DND-41 (cell line): Measurements from ENCODE around the gene PHC2.

ENCODE experiments used
- ATAC-seq: fragments of 200-7000 bp; cut with Tn5 transposase; 3 replicates; pipeline ENCODE4 v1.9.1; 2021; ENCODE audit warnings: low read depth; ENCODE audit not compliant: insufficient read depth
- DNase-seq: peaks from one replicate; pipeline ENCODE4 v3.0.0-alpha.2; 2020
- H2AFZ ChIP-seq: 2 replicates; pipeline ENCODE4 v1.6.0; 2012; ENCODE audit warnings: low read depth, low read length
- H3K27ac ChIP-seq: 2 replicates; pipeline ENCODE4 v1.5.1; 2012; ENCODE audit warnings: low read length, inconsistent platforms
- H3K27me3 ChIP-seq: fragments of 200-600 bp; sonication (generic); 2 replicates; pipeline ENCODE4 v1.6.0; 2012; ENCODE audit warnings: low read length, mild to moderate bottlenecking, inconsistent platforms; ENCODE audit not compliant: insufficient read depth, poor library complexity
- H3K36me3 ChIP-seq: 2 replicates; pipeline ENCODE4 v1.5.1; 2012; ENCODE audit warnings: low read length, inconsistent platforms; ENCODE audit not compliant: insufficient read depth
- H3K4me1 ChIP-seq: 2 replicates; pipeline ENCODE4 v1.5.1; 2012; ENCODE audit warnings: mild to moderate bottlenecking, low read length; ENCODE audit not compliant: insufficient read depth
- H3K4me2 ChIP-seq: 2 replicates; pipeline ENCODE4 v1.6.0; 2012; ENCODE audit warnings: mild to moderate bottlenecking, moderate library complexity, low read length, inconsistent platforms; ENCODE audit not compliant: insufficient read depth
- H3K4me3 ChIP-seq, 2 experiments: fragments of 200-600 bp in 1 of 2; shearing (Covaris generic) in 1 of 2; 2 replicates each; pipeline ENCODE4 v1.5.1; 2012 to 2016; ENCODE audit warnings: inconsistent platforms in 2 of 2, low read length in 2 of 2, mild to moderate bottlenecking in 2 of 2, low read depth in 1 of 2, moderate library complexity in 1 of 2
- H3K79me2 ChIP-seq: 2 replicates; pipeline ENCODE4 v1.6.0; 2012; ENCODE audit warnings: low read length, inconsistent platforms; ENCODE audit not compliant: insufficient read depth
- H3K9ac ChIP-seq: 2 replicates; pipeline ENCODE4 v1.6.0; 2012; ENCODE audit warnings: low read depth, mild to moderate bottlenecking, inconsistent platforms, low read length, moderate library complexity
- H3K9me3 ChIP-seq: 2 replicates; pipeline ENCODE4 v1.5.1; 2012; ENCODE audit warnings: low read length, moderate library complexity, mild to moderate bottlenecking, inconsistent platforms; ENCODE audit not compliant: insufficient read depth, severe bottlenecking
- H4K20me1 ChIP-seq: 2 replicates; pipeline ENCODE4 v1.6.0; 2012; ENCODE audit warnings: low read length; ENCODE audit not compliant: insufficient read depth
- CTCF ChIP-seq: IDR thresholded peaks from 2 replicates; pipeline ENCODE4 v1.5.1; 2012; ENCODE audit warnings: borderline replicate concordance, low read length, moderate library complexity, mild to moderate bottlenecking; ENCODE audit not compliant: poor library complexity, severe bottlenecking; ENCODE audit errors: extremely low read depth
- EZH2 ChIP-seq: IDR thresholded peaks from 3 replicates; pipeline ENCODE4 v1.6.1; 2012; ENCODE audit warnings: borderline replicate concordance, low read depth, mild to moderate bottlenecking, moderate library complexity, low read length, inconsistent platforms; ENCODE audit not compliant: severe bottlenecking

PHC2 gene

DNA sequence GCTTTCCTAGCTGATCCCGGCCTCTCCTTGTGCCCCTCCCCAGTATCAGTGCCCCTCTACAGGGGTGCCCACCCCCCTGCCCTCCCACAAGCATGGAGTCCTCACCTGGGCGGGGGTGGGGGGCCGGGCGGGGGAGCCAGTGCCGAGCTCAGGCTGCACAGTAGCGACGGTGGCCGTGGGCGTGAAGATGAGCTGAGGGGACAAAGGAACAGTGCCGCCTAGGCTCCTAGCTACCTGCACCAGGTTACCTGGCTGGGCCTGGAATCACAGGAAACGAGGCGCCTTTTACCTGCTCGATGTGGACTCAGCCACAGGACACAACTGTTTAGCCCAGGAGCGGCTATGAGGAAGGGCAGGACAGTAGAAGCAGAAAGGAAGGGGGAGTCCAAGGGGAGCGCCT lies 62.5 kb downstream of the PHC2 start:
- DNase-seq (no peak), ATAC-seq (no peak)
- no peaks in the 10 kb centered on the region for H3K36me3 ChIP-seq
- H3K27ac ChIP-seq, result no peak overlapping the region
- no peak overlapping the region for H3K4me2 ChIP-seq
- H3K4me1 ChIP-seq, result no peaks in the 10 kb centered on the region; the same call in 1 of the 2 replicates
- peaks cover 5% of the 10 kb centered on the region for H3K27me3 ChIP-seq
- no peak overlapping the region for H3K9ac ChIP-seq
- peaks cover 5% of the 10 kb centered on the region for H4K20me1 ChIP-seq
- TF ChIP-seq CTCF (no peak), EZH2 (no peak)
- no peak overlapping the region for H2AFZ ChIP-seq
- no peaks in the 10 kb centered on the region for H3K79me2 ChIP-seq
- no peaks in the 10 kb centered on the region for H3K9me3 ChIP-seq
- no peak overlapping the region for H3K4me3 ChIP-seq

DNA sequence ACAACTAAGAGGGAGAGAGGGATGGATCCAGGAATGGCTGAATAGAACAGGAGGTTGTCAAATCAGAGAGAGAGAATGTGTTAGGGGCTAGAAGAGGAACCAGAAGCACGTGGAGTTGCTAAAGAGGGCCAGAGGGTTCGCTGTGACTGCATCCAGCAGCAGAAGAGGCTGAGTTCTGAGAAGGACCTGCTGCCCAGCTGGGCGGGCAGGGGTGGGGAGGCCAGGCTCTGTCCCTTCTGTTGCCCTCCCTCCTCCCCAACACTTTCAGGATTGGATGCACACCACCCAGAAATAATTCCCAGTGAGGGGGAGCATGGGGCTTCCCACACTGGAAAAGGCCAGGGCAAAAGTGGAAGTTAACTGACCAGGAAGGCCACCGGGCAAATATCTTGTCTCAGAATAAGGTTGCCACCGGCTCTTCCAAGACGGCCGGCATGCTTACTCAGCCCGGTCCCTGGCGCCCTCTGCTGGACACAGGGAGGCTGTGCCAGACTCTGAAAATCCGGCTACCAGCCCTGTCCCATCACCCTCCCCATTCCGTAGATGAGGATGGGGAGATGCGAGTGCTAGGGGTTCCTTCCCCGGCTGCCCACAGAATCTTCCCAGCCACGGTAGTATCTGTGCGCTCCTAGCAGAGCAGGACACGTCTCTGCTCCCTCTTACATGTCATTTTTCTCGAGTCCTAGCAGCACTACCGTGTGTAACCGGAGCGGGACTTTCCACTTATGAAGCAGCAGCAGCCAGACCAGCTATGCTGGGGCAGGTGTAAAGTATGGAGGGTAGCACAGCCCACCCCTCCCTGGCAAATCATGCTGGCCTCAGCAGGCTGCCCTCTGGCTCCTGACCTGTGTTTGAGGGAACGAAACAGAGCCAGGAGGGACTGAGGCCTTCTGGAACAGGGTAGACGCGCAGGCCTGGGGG lies 63.1 kb downstream of the PHC2 start:
- H3K27ac ChIP-seq, result no peak overlapping the region
- DNase-seq (peak; percentile 80), ATAC-seq (peak; percentile 97)
- H3K9me3 ChIP-seq, result no peaks in the 10 kb centered on the region
- TF ChIP-seq EZH2, result no peak
- TF ChIP-seq CTCF, result peak; percentile 97
- no peak overlapping the region for H3K4me3 ChIP-seq
- H3K4me1 ChIP-seq, result no peaks in the 10 kb centered on the region; the same call in 1 of the 2 replicates
- peaks cover 5% of the 10 kb centered on the region for H4K20me1 ChIP-seq
- peaks cover 5% of the 10 kb centered on the region for H3K27me3 ChIP-seq
- H3K79me2 ChIP-seq, result no peaks in the 10 kb centered on the region
- H2AFZ ChIP-seq, result no peak overlapping the region
- no peak overlapping the region for H3K4me2 ChIP-seq
- H3K36me3 ChIP-seq, result no peaks in the 10 kb centered on the region
- H3K9ac ChIP-seq, result no peak overlapping the region

DNA sequence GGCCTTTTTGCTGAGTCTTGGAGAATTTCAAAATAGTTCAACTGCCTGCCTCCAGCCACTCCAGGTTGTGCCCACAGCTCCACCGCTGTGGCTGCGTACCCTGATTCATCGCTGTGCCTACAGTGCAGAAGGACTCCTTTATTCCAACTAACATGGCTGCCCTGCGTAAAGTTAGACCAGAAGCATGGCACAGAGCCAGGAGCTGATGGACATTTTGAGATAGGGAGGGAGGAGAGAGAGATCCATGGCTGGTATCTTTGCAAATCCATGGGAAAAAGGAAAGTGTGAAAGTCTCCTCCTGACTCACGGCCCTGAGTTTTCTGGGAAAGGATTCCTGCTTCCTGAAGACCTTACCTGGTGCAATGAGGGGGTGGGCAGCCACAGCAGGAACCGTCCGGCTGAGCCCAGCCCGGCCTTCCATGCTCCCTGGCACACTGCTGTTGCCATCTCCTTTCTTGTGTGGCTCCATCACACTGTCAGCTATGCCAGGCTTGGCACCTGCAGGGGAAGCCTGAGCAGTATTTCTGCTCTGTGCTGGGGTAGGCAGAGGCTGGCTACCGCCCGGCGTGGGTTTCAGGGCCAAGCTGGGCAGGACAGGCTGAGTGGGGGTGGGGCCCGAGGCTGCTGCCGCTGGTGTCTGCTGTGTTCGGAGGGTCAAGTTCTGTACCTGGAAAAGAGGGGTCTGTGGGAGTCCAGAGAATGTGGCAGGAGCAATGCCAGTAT lies 64.0 kb downstream of the PHC2 start:
- no peak overlapping the region for H3K27ac ChIP-seq
- no peaks in the 10 kb centered on the region for H3K36me3 ChIP-seq
- DNase-seq (no peak), ATAC-seq (no peak)
- no peaks in the 10 kb centered on the region for H3K27me3 ChIP-seq
- H3K9ac ChIP-seq, result no peak overlapping the region
- no peak overlapping the region for H2AFZ ChIP-seq
- TF ChIP-seq CTCF (no peak), EZH2 (no peak)
- H3K4me1 ChIP-seq, result no peaks in the 10 kb centered on the region; the same call in 1 of the 2 replicates
- H4K20me1 ChIP-seq, result peaks cover 5% of the 10 kb centered on the region
- H3K79me2 ChIP-seq, result no peaks in the 10 kb centered on the region
- no peak overlapping the region for H3K4me3 ChIP-seq
- no peak overlapping the region for H3K4me2 ChIP-seq
- H3K9me3 ChIP-seq, result no peaks in the 10 kb centered on the region
